OCI-LY7 (cell line): ENCODE measurements around the gene FAAP20. TPM values are rescaled to one million over a fixed set of nuclear protein-coding genes. Genes with fewer than 3 reads are reported as not detected.

Source experiments
- total RNA-seq, 2 experiments: library from RNA; depleted of rRNA in 1 of 2; stranded (reverse); fragments of >200 nt in 1 of 2; shearing (Covaris generic) in 1 of 2; gene quantifications; 2 replicates each; pipeline ENCODE4 v1.2.3, GENCODE V29; 2014 to 2022

Gene FAAP20
- total RNA-seq, 2 experiments from 2014 or later: 47.4 to 55.7 TPM

Other genes starting within 250 kb of the FAAP20 start
- gene CFAP74, start 191.0 kb downstream of the FAAP20 start, total RNA-seq (2014; rRNA removed; shearing (Covaris generic)): not detected in 2 replicates
- gene CFAP74, start 191.0 kb downstream of the FAAP20 start, total RNA-seq (2022): not detected in 2 replicates
- gene GABRD, start 175.4 kb downstream of the FAAP20 start, total RNA-seq (2014; rRNA removed; shearing (Covaris generic)): not detected in 2 replicates
- not detected in 2 replicates for gene GABRD, start 175.4 kb downstream of the FAAP20 start, total RNA-seq (2022)
- 8.0 and 10.2 TPM in 2 replicates for gene PRKCZ, start 144.4 kb downstream of the FAAP20 start, total RNA-seq (2014; rRNA removed; shearing (Covaris generic))
- gene PRKCZ, start 144.4 kb downstream of the FAAP20 start, total RNA-seq (2022): 10.0 and 13.0 TPM in 2 replicates
- gene SKI, start 33.5 kb upstream of the FAAP20 start, total RNA-seq (2014; rRNA removed; shearing (Covaris generic)): 3.4 and 4.7 TPM in 2 replicates
- 10.0 and 11.7 TPM in 2 replicates for gene SKI, start 33.5 kb upstream of the FAAP20 start, total RNA-seq (2022)
- gene MORN1, start 196.8 kb upstream of the FAAP20 start, total RNA-seq (2014; rRNA removed; shearing (Covaris generic)): 13.1 and 19.4 TPM in 2 replicates
- gene MORN1, start 196.8 kb upstream of the FAAP20 start, total RNA-seq (2022): 23.6 and 29.7 TPM in 2 replicates
- 54.4 and 60.5 TPM in 2 replicates for gene RER1, start 197.1 kb upstream of the FAAP20 start, total RNA-seq (2014; rRNA removed; shearing (Covaris generic))
- 113 and 138 TPM in 2 replicates for gene RER1, start 197.1 kb upstream of the FAAP20 start, total RNA-seq (2022)
- 22.6 and 23.3 TPM in 2 replicates for gene PEX10, start 217.8 kb upstream of the FAAP20 start, total RNA-seq (2014; rRNA removed; shearing (Covaris generic))
- gene PEX10, start 217.8 kb upstream of the FAAP20 start, total RNA-seq (2022): 19.4 and 24.5 TPM in 2 replicates